ENCODE measurements around the gene SPRED2.

SPRED2 gene

GRCh38 chr2:65299246-65299645 lies 133.2 kb downstream of the SPRED2 start:
- no peak for DNase-seq

- no peak for DNase-seq
Measured at GRCh38 chr2:65298089-65298488, 134.3 kb downstream of the SPRED2 start.

GRCh38 chr2:65297544-65297943 lies 134.9 kb downstream of the SPRED2 start:
- DNase-seq = no peak

- DNase-seq = no peak
Measured at GRCh38 chr2:65296971-65297370, 135.4 kb downstream of the SPRED2 start.

GRCh38 chr2:65294701-65295100 lies 137.7 kb downstream of the SPRED2 start:
- no peak for DNase-seq

GRCh38 chr2:65294136-65294535 lies 138.3 kb downstream of the SPRED2 start:
- no peak for DNase-seq

- DNase-seq = no peak
Measured at GRCh38 chr2:65293376-65293775, 139.0 kb downstream of the SPRED2 start.

GRCh38 chr2:65292461-65293011 lies 139.9 kb downstream of the SPRED2 start:
- no peak for DNase-seq

- no peak for DNase-seq
Measured at GRCh38 chr2:65292106-65292400, 140.3 kb downstream of the SPRED2 start.

GRCh38 chr2:65291216-65292105 lies 140.9 kb downstream of the SPRED2 start:
- no peak for DNase-seq

- no peak for DNase-seq
Measured at GRCh38 chr2:65287364-65287763, 145.0 kb downstream of the SPRED2 start.

GRCh38 chr2:65282477-65283053 lies 149.8 kb downstream of the SPRED2 start:
- DNase-seq = no peak

- DNase-seq = no peak
Measured at GRCh38 chr2:65281627-65282351, 150.6 kb downstream of the SPRED2 start.

GRCh38 chr2:65279756-65280155 lies 152.6 kb downstream of the SPRED2 start:
- DNase-seq = no peak

- DNase-seq = no peak
Measured at GRCh38 chr2:65278531-65278981, 153.8 kb downstream of the SPRED2 start.

- DNase-seq = peak; percentile 82
Measured at GRCh38 chr2:65277791-65278483, 154.5 kb downstream of the SPRED2 start.

- no peak for DNase-seq
Measured at GRCh38 chr2:65277118-65277517, 155.3 kb downstream of the SPRED2 start.

GRCh38 chr2:65276609-65277008 lies 155.8 kb downstream of the SPRED2 start:
- DNase-seq = no peak

GRCh38 chr2:65275141-65275915 lies 157.1 kb downstream of the SPRED2 start:
- no peak for DNase-seq

GRCh38 chr2:65273344-65273743 lies 159.1 kb downstream of the SPRED2 start:
- no peak for DNase-seq

- no peak for DNase-seq
Measured at GRCh38 chr2:65268957-65269356, 163.4 kb downstream of the SPRED2 start.

GRCh38 chr2:65267008-65267407 lies 165.4 kb downstream of the SPRED2 start:
- DNase-seq = peak; percentile 38
